Skeletal muscle tissue (tissue), 4 donors: Measurements from ENCODE around the gene TCTA. TPM values are rescaled to one million over a fixed set of nuclear protein-coding genes. Genes with fewer than 3 reads are reported as not detected.
A peak's percentile ranks its signal among the peaks of the same experiment; 100 is the strongest.

Source experiments
- H3K27ac ChIP-seq: one replicate; pipeline ENCODE4 v1.7.0; 2013; ENCODE audit warnings: mild to moderate bottlenecking, low read depth, low read length, inconsistent platforms
- H3K27me3 ChIP-seq, 3 donors: one replicate each; pipeline ENCODE4 v1.7.0; 2013; ENCODE audit warnings: low read length in 3 of 3; ENCODE audit not compliant: control insufficient read depth in 3 of 3, insufficient read depth in 3 of 3
- H3K36me3 ChIP-seq, 3 donors: one replicate each; pipeline ENCODE4 v1.7.0; 2013; ENCODE audit warnings: low read length in 3 of 3; ENCODE audit not compliant: control insufficient read depth in 3 of 3, insufficient read depth in 3 of 3
- H3K4me1 ChIP-seq, 3 donors: one replicate each; pipeline ENCODE4 v1.7.0; 2013; ENCODE audit warnings: low read length in 3 of 3, mild to moderate bottlenecking in 3 of 3; ENCODE audit not compliant: control insufficient read depth in 3 of 3, insufficient read depth in 3 of 3
- H3K4me3 ChIP-seq, 3 donors: one replicate each; pipeline ENCODE4 v1.7.0; 2013; ENCODE audit warnings: low read length in 3 of 3
- H3K9ac ChIP-seq, 3 donors: one replicate each; pipeline ENCODE4 v1.7.0; 2013; ENCODE audit warnings: low read length in 3 of 3, mild to moderate bottlenecking in 3 of 3, moderate library complexity in 2 of 3, low read depth in 1 of 3
- H3K9me3 ChIP-seq, 3 donors: one replicate each; pipeline ENCODE4 v1.7.0; 2013; ENCODE audit warnings: low read length in 3 of 3; ENCODE audit not compliant: control insufficient read depth in 3 of 3
- total RNA-seq: library from RNA; depleted of rRNA; stranded (reverse); fragments of >200 nt; gene quantifications from one replicate; pipeline ENCODE4 v1.2.3, GENCODE V29; 2014
- donor health status: Osteomylitis.

TCTA gene
- total RNA-seq, 1 donor from 2014 or later, result 8.9 TPM

DNA sequence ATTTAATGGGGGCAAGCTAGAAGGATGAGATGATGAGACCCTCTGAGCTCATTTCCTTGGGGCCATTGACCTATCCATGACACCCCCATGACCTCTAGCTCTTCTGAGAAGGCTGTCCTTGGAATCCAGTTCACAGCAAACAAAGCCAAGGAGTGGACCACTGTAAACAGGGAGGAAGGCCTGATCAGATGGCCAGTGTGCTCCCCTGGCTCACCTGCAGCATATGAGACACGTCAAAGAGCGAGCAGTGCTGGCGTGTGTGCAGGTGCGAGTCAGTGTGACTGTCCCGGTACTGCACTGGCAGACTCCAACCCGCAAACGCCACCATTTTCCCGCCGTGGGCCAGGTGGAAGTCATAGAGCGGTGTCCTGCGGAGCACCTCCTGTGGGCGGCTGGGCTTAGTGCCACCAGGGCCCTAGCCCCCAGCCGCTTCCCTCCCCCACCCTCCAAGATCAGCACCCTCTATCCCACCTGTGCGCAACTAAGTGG is 9.7 kb downstream of the TCTA start:
- H3K4me3 ChIP-seq, result peak overlapping the region in 1 of 3 donors; percentile 27
- H3K9ac ChIP-seq, result no peak overlapping the region
- H3K27me3 ChIP-seq, result no peaks in the 10 kb centered on the region
- peaks cover 31 to 58% (median 51%) of the 10 kb centered on the region in 3 donors for H3K36me3 ChIP-seq
- H3K4me1 ChIP-seq, result peaks cover 0 to 15% (median 2%) of the 10 kb centered on the region in 3 donors
- H3K9me3 ChIP-seq, result no peaks in the 10 kb centered on the region
- no peak overlapping the region for H3K27ac ChIP-seq

DNA sequence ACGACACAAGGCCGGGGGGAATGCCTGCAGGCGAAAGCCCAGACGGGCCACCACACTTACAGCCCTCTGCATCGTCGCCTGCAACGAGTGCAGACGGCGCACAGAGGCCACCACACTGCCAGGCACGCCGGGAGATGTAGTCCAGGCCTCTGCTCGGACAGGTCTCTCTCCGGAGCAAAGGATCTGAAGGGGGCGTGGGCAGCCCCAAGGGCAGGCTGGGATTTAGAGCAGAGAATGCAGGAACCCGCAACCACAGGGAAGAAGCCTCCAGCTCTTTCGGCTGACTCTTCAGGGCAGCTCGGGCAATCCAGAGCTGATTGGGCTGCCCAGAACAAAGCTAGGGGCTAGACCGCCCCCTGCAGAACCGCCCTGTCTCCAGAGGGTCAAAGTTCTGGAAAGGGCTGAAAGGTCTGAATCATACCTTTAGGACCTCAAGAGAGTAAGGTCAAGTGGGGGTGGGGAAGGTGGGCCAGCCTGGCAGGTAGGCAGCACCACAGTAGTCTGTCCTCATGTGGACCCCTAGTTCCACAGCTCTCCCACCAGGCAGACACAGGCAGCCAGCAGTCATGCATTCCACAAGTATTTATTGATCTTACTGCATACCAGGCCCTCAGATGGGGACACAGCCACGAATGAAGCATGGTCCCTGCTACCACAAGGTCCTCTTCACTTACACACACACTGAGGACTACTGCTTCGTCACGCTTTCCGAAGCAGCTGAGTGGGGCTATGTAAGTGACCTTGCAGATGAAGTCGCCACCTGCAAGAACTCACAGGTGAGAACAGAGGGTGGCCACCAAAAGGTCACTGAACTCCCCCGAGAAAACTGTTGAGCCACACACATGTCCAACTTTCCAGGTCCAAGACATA is 10.4 kb downstream of the TCTA start, which contains the start of gene AMT:
Gene AMT (minus strand): TSS at position 95 of the 870 bp plus-strand sequence. CDS start 23 bp downstream, at position 72.
- Histone ChIP-seq H3K9ac (peak within 1 kb of the TSS in 2 of 3 donors; percentile 4 to 17), H3K27ac (no peak within 1 kb of the TSS), H3K36me3 (peaks cover 25 to 51% (median 46%) of the 10 kb centered on the region in 3 donors), H3K4me1 (peaks cover 0 to 10% (median 2%) of the 10 kb centered on the region in 3 donors), H3K4me3 (peak within 1 kb of the TSS in 1 of 3 donors; percentile 27), H3K27me3 (no peaks in the 10 kb centered on the region), H3K9me3 (no peaks in the 10 kb centered on the region)

GRCh38 chr3:49424816-49425215 is 12.6 kb downstream of the TCTA start:
- no peak overlapping the region for H3K4me3 ChIP-seq
- H3K9ac ChIP-seq, result no peak overlapping the region
- H3K36me3 ChIP-seq, result peaks cover 24 to 39% (median 35%) of the 10 kb centered on the region in 3 donors
- no peaks in the 10 kb centered on the region for H3K27me3 ChIP-seq
- H3K27ac ChIP-seq, result no peak overlapping the region
- H3K9me3 ChIP-seq, result no peaks in the 10 kb centered on the region
- H3K4me1 ChIP-seq, result peaks cover 4 to 13% (median 6%) of the 10 kb centered on the region in 3 donors

- no peaks in the 10 kb centered on the region for H3K27me3 ChIP-seq
- peaks cover 6 to 13% (median 7%) of the 10 kb centered on the region in 3 donors for H3K4me1 ChIP-seq
- peaks cover 21 to 28% (median 22%) of the 10 kb centered on the region in 3 donors for H3K36me3 ChIP-seq
- H3K27ac ChIP-seq, result no peak overlapping the region
- H3K4me3 ChIP-seq, result no peak overlapping the region
- no peak overlapping the region for H3K9ac ChIP-seq
- H3K9me3 ChIP-seq, result no peaks in the 10 kb centered on the region
These were observed 15.4 kb downstream of the TCTA start for GRCh38 chr3:49427586-49427985.

DNA sequence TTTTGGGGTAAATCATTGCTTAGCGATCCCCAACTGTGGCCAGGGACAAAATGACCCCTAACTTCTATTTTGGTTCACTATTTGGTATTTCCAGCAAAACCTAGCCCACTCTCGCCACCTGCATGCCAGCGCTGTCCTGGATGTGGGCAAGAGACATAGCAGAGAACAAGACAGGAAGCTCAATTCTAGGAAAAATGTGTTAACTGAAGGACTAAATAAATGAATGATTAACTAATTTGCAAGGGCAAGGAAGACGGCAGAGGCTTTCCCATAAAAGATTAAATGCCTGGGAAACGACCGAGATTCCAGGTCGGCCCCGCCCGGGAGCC is 16.5 kb downstream of the TCTA start:
- H3K9ac ChIP-seq, result peak overlapping the region; percentile 86 to 88 (median 88)
- peak overlapping the region; percentile 83 to 96 (median 92) for H3K4me3 ChIP-seq
- peak overlapping the region; percentile 91 for H3K27ac ChIP-seq
- peaks cover 19 to 22% (median 21%) of the 10 kb centered on the region in 3 donors for H3K36me3 ChIP-seq
- H3K27me3 ChIP-seq, result no peaks in the 10 kb centered on the region
- H3K4me1 ChIP-seq, result peaks cover 6 to 13% (median 7%) of the 10 kb centered on the region in 3 donors
- no peaks in the 10 kb centered on the region for H3K9me3 ChIP-seq

DNA sequence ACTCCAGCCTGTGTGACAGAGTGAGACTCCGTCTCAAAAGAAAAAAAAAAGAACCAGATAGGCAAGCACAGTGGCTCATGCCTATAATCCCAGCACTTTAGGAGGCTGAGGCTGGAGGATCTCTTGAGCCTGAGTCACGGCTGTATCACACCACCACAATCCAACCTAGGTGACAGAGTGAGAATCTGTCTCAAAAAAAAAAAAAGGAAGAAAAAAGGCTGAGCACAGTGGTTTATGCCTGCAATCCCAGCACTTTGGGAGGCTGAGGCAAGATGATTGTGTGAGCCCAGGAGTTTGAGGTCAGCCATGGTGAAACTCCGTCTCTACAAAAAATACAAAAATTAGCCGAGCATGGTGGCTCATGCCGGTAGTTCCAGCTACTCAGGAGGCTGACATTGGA is 22.5 kb downstream of the TCTA start:
- Histone ChIP-seq H3K27ac (no peak overlapping the region), H3K9me3 (no peaks in the 10 kb centered on the region), H3K4me3 (no peak overlapping the region), H3K36me3 (no peaks in the 10 kb centered on the region), H3K27me3 (no peaks in the 10 kb centered on the region), H3K9ac (no peak overlapping the region), H3K4me1 (peaks cover 0 to 4% (median 0%) of the 10 kb centered on the region in 3 donors)

- Histone ChIP-seq H3K27me3 (no peaks in the 10 kb centered on the region), H3K9ac (no peak overlapping the region), H3K27ac (no peak overlapping the region), H3K4me1 (peaks cover 2 to 4% (median 4%) of the 10 kb centered on the region in 3 donors), H3K9me3 (no peaks in the 10 kb centered on the region), H3K36me3 (no peaks in the 10 kb centered on the region), H3K4me3 (no peak overlapping the region)
These were observed 33.2 kb downstream of the TCTA start for GRCh38 chr3:49445391-49445790.

GRCh38 chr3:49453621-49454020 is 41.4 kb downstream of the TCTA start:
- Histone ChIP-seq H3K4me1 (peaks cover 14 to 15% (median 14%) of the 10 kb centered on the region in 3 donors), H3K27ac (no peak overlapping the region), H3K36me3 (no peaks in the 10 kb centered on the region), H3K9me3 (no peaks in the 10 kb centered on the region), H3K27me3 (no peaks in the 10 kb centered on the region), H3K9ac (peak overlapping the region in 1 of 3 donors; percentile 33), H3K4me3 (no peak overlapping the region)

DNA sequence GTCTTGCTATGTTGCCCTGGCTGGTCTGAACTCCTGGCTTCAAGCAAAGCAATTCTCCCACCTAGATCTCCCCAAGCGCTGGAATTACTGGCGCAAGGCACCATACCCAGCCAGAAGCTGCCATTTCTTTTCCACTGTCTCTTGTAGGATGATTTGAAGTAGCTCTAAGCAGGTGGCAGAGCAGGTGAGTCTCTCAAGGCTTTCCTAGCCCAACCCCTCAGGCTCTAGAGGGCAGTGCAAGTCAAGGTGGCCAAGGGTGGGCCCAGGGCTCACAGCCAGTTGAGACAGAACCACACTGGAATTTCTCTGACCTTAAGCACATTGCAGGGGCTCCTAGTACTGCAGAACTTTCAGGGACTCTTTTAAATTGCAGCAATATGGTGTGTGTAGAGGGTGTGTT is 42.2 kb downstream of the TCTA start:
- Histone ChIP-seq H3K4me1 (peaks cover 19 to 21% (median 20%) of the 10 kb centered on the region in 3 donors), H3K27me3 (no peaks in the 10 kb centered on the region), H3K36me3 (no peaks in the 10 kb centered on the region), H3K9me3 (no peaks in the 10 kb centered on the region), H3K4me3 (peak overlapping the region in 1 of 3 donors; percentile 24), H3K27ac (peak overlapping the region; percentile 41), H3K9ac (peak overlapping the region; percentile 5 to 50 (median 14))
